ENCODE data around the gene CCDC191. TPM values are rescaled to one million over a fixed set of nuclear protein-coding genes. Genes with fewer than 3 reads are reported as not detected.

Gene CCDC191
- total RNA-seq, 1 donor: 4.3 TPM

GRCh38 chr3:114078126-114078525 lies 21.8 kb upstream of the CCDC191 start:
- Histone ChIP-seq H3K27me3 (ENCODE audit: insufficient read depth, low read length) (no peaks in the 10 kb centered on the region), H3K9me3 (ENCODE audit: low read depth, low read length) (no peaks in the 10 kb centered on the region), H3K4me3 (ENCODE audit: low read length) (no peak overlapping the region), H3K4me1 (ENCODE audit: insufficient read depth, low read length) (no peaks in the 10 kb centered on the region)

GRCh38 chr3:114076711-114077110 lies 20.4 kb upstream of the CCDC191 start:
- no peaks in the 10 kb centered on the region for H3K9me3 ChIP-seq (ENCODE audit: low read depth, low read length)
- no peak overlapping the region for H3K4me3 ChIP-seq (ENCODE audit: low read length)
- H3K4me1 ChIP-seq (ENCODE audit: insufficient read depth, low read length): no peaks in the 10 kb centered on the region
- no peaks in the 10 kb centered on the region for H3K27me3 ChIP-seq (ENCODE audit: insufficient read depth, low read length)

- Histone ChIP-seq H3K27me3 (ENCODE audit: insufficient read depth, low read length) (no peaks in the 10 kb centered on the region), H3K4me3 (ENCODE audit: low read length) (no peak overlapping the region), H3K4me1 (ENCODE audit: insufficient read depth, low read length) (no peaks in the 10 kb centered on the region), H3K9me3 (ENCODE audit: low read depth, low read length) (no peaks in the 10 kb centered on the region)
Measured at GRCh38 chr3:114071786-114072185, 15.5 kb upstream of the CCDC191 start.

GRCh38 chr3:114068336-114068735 lies 12.0 kb upstream of the CCDC191 start:
- no peaks in the 10 kb centered on the region for H3K27me3 ChIP-seq (ENCODE audit: insufficient read depth, low read length)
- H3K9me3 ChIP-seq (ENCODE audit: low read depth, low read length): no peaks in the 10 kb centered on the region
- H3K4me3 ChIP-seq (ENCODE audit: low read length): no peak overlapping the region
- no peaks in the 10 kb centered on the region for H3K4me1 ChIP-seq (ENCODE audit: insufficient read depth, low read length)

- H3K27me3 ChIP-seq (ENCODE audit: insufficient read depth, low read length): no peaks in the 10 kb centered on the region
- H3K4me3 ChIP-seq (ENCODE audit: low read length): no peak overlapping the region
- no peaks in the 10 kb centered on the region for H3K4me1 ChIP-seq (ENCODE audit: insufficient read depth, low read length)
- no peaks in the 10 kb centered on the region for H3K9me3 ChIP-seq (ENCODE audit: low read depth, low read length)
Measured at GRCh38 chr3:114067804-114068203, 11.5 kb upstream of the CCDC191 start.

GRCh38 chr3:114060906-114061655 lies 4.8 kb upstream of the CCDC191 start:
- Histone ChIP-seq H3K4me3 (ENCODE audit: low read length) (no peak overlapping the region), H3K9me3 (ENCODE audit: low read depth, low read length) (no peaks in the 10 kb centered on the region), H3K4me1 (ENCODE audit: insufficient read depth, low read length) (peaks cover 37% of the 10 kb centered on the region), H3K27me3 (ENCODE audit: insufficient read depth, low read length) (no peaks in the 10 kb centered on the region)

- Histone ChIP-seq H3K4me1 (ENCODE audit: insufficient read depth, low read length) (peaks cover 42% of the 10 kb centered on the region), H3K9me3 (ENCODE audit: low read depth, low read length) (no peaks in the 10 kb centered on the region), H3K4me3 (ENCODE audit: low read length) (no peak overlapping the region), H3K27me3 (ENCODE audit: insufficient read depth, low read length) (no peaks in the 10 kb centered on the region)
Measured at GRCh38 chr3:114058646-114059045, 2.3 kb upstream of the CCDC191 start.

- Histone ChIP-seq H3K4me1 (ENCODE audit: insufficient read depth, low read length) (peaks cover 39% of the 10 kb centered on the region), H3K4me3 (ENCODE audit: low read length) (peak overlapping the region; percentile 67), H3K9me3 (ENCODE audit: low read depth, low read length) (no peaks in the 10 kb centered on the region), H3K27me3 (ENCODE audit: insufficient read depth, low read length) (no peaks in the 10 kb centered on the region)
Measured at GRCh38 chr3:114057011-114057347, 653 bp upstream of the CCDC191 start.

GRCh38 chr3:114052216-114052615 lies 4.1 kb downstream of the CCDC191 start:
- no peaks in the 10 kb centered on the region for H3K9me3 ChIP-seq (ENCODE audit: low read depth, low read length)
- H3K4me3 ChIP-seq (ENCODE audit: low read length): no peak overlapping the region
- peaks cover 5% of the 10 kb centered on the region for H3K4me1 ChIP-seq (ENCODE audit: insufficient read depth, low read length)
- no peaks in the 10 kb centered on the region for H3K27me3 ChIP-seq (ENCODE audit: insufficient read depth, low read length)

GRCh38 chr3:114043205-114043604 lies 13.1 kb downstream of the CCDC191 start:
- no peaks in the 10 kb centered on the region for H3K4me1 ChIP-seq (ENCODE audit: insufficient read depth, low read length)
- H3K27me3 ChIP-seq (ENCODE audit: insufficient read depth, low read length): no peaks in the 10 kb centered on the region
- no peaks in the 10 kb centered on the region for H3K9me3 ChIP-seq (ENCODE audit: low read depth, low read length)
- H3K4me3 ChIP-seq (ENCODE audit: low read length): no peak overlapping the region

GRCh38 chr3:114035896-114036295 lies 20.4 kb downstream of the CCDC191 start:
- no peaks in the 10 kb centered on the region for H3K4me1 ChIP-seq (ENCODE audit: insufficient read depth, low read length)
- H3K4me3 ChIP-seq (ENCODE audit: low read length): no peak overlapping the region
- no peaks in the 10 kb centered on the region for H3K9me3 ChIP-seq (ENCODE audit: low read depth, low read length)
- no peaks in the 10 kb centered on the region for H3K27me3 ChIP-seq (ENCODE audit: insufficient read depth, low read length)

GRCh38 chr3:114034787-114035545 lies 21.4 kb downstream of the CCDC191 start:
- H3K4me1 ChIP-seq (ENCODE audit: insufficient read depth, low read length): no peaks in the 10 kb centered on the region
- no peaks in the 10 kb centered on the region for H3K27me3 ChIP-seq (ENCODE audit: insufficient read depth, low read length)
- H3K9me3 ChIP-seq (ENCODE audit: low read depth, low read length): no peaks in the 10 kb centered on the region
- no peak overlapping the region for H3K4me3 ChIP-seq (ENCODE audit: low read length)

GRCh38 chr3:114034211-114034610 lies 22.1 kb downstream of the CCDC191 start:
- Histone ChIP-seq H3K27me3 (ENCODE audit: insufficient read depth, low read length) (no peaks in the 10 kb centered on the region), H3K4me1 (ENCODE audit: insufficient read depth, low read length) (no peaks in the 10 kb centered on the region), H3K9me3 (ENCODE audit: low read depth, low read length) (no peaks in the 10 kb centered on the region), H3K4me3 (ENCODE audit: low read length) (no peak overlapping the region)

GRCh38 chr3:114033721-114034120 lies 22.6 kb downstream of the CCDC191 start:
- Histone ChIP-seq H3K4me3 (ENCODE audit: low read length) (no peak overlapping the region), H3K9me3 (ENCODE audit: low read depth, low read length) (no peaks in the 10 kb centered on the region), H3K4me1 (ENCODE audit: insufficient read depth, low read length) (no peaks in the 10 kb centered on the region), H3K27me3 (ENCODE audit: insufficient read depth, low read length) (no peaks in the 10 kb centered on the region)

GRCh38 chr3:114026331-114026730 lies 30.0 kb downstream of the CCDC191 start:
- Histone ChIP-seq H3K4me3 (ENCODE audit: low read length) (no peak overlapping the region), H3K9me3 (ENCODE audit: low read depth, low read length) (no peaks in the 10 kb centered on the region), H3K27me3 (ENCODE audit: insufficient read depth, low read length) (no peaks in the 10 kb centered on the region), H3K4me1 (ENCODE audit: insufficient read depth, low read length) (no peaks in the 10 kb centered on the region)

GRCh38 chr3:114025451-114025850 lies 30.9 kb downstream of the CCDC191 start:
- H3K4me3 ChIP-seq (ENCODE audit: low read length): no peak overlapping the region
- H3K9me3 ChIP-seq (ENCODE audit: low read depth, low read length): no peaks in the 10 kb centered on the region
- H3K4me1 ChIP-seq (ENCODE audit: insufficient read depth, low read length): no peaks in the 10 kb centered on the region
- H3K27me3 ChIP-seq (ENCODE audit: insufficient read depth, low read length): no peaks in the 10 kb centered on the region
